Kasumi-1 (cell line): Measurements from ENCODE around the gene CST2.
"Not testable (repeated sequence)": the region's sequence is repeated elsewhere in the genome, so short reads cannot be mapped to it uniquely, and the experiment has no call there.

Source experiments
- DNase-seq, 2 experiments: peaks; one replicate each; lab custom pipeline; 2025; lab: John Stamatoyannopoulos, UW

The CST2 gene

DNA sequence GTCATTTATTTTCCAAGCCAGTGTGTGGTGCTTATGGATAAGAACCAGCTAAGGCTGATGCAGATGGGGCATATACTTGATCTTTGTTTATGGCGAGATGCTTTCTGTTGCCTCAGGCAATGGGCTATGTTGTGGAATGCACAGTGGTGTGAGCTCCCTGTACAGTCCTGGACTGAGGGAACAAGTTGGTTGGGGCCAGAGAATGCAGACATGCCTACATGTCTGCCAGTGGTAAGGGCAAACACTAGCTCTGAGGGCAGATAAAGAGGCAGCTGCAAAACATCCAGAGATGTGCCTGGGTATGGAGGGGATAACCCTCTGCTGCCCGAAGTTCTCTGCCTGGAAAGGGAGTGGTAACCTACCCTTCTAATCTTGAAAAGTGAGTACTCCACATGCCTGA lies 16.2 kb downstream of the CST2 start:
- DNase-seq = not testable (repeated sequence)

DNA sequence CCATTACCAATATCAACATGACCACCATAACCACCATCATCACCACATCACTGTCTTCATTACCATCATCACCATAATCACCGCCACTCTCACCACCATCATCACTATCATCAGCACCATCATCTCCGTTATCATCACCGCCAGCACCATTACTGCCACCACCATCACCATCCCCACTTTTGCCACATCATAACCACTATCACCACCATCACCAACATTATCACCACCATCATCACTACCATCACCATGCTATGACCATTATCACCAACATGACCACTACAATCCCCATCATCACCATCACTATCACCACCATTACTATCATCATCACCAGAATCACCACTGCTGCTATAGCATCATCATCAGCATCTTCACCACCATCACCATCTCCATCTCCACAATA lies 25.7 kb downstream of the CST2 start:
- DNase-seq = no peak

GRCh38 chr20:23799216-23799847 lies 27.2 kb downstream of the CST2 start:
- DNase-seq = peak in 1 of 2 experiments; percentile 1

DNA sequence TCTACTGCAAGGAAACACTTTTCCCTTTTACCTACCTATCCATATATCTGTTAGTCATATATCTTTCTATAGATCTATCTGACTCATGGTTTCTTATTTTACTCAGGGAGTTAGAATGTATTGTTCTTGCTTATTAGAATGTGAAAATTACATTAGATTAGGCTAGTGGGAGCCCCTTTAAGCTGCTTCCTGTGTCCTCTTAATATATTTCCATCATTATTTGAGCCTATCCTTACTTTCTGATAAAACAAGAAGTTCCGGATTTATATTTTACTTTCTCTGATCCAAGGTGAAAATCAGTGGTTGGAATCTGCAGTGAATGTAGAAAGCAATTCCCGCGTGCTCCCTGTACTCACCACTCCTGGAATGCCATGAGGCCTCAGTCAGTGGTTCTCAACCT lies 31.0 kb downstream of the CST2 start:
- no peak for DNase-seq

- no peak for DNase-seq
These were observed 31.7 kb downstream of the CST2 start for GRCh38 chr20:23794841-23795240.

DNA sequence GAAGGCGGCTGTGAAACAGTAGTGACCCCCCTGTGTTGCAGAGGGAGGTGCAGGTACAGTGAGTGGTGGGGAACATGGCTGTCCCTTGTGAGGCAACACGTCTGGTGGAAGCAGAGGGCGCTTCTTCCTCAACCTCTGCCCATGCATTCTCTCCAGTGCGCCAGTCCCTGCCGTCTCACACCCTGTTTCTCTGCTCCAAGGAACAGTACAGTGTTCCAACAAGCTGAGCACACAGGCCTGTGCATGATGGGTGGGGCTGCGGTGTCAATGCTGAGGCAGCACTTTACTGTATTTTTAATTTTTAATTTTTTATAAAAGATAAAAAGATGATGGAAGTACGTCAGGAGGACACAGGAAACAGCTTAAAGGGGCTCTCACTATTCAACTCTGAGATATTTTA lies 32.5 kb downstream of the CST2 start:
- no peak for DNase-seq

GRCh38 chr20:23783447-23783846 lies 43.1 kb downstream of the CST2 start:
- DNase-seq = no peak

DNA sequence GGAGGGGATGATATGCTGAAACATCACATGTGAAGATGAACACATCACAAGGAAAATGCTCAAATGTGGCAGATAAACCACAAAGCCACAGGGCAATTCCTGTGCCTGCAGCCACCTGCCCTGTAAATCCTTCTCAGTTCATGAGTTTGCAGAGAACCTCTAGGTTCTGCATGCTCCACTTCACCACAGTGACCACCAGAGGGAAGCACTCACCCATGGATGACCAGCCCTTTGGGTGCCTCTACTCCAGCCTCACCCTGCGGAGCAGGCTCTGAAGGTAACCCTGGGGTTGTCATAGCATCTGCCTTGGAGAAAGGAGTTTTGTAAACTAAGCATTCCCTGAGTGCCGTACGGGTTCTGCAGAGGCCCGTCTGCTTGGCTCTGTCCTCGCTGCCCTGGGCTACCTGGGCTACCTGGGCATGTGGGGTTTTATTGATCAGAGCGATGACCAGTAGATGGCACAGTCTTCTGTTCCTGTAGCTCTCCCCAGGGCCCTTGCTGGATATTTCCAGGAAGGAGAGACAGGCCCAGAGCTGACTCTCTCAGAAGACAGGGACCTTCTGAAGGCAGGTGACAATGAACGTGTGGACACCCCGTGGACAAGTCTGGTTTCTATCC lies 44.1 kb downstream of the CST2 start:
- DNase-seq = peak; percentile 7 to 31

- not testable (repeated sequence) for DNase-seq
These were observed 47.9 kb downstream of the CST2 start for GRCh38 chr20:23778676-23779075.

DNA sequence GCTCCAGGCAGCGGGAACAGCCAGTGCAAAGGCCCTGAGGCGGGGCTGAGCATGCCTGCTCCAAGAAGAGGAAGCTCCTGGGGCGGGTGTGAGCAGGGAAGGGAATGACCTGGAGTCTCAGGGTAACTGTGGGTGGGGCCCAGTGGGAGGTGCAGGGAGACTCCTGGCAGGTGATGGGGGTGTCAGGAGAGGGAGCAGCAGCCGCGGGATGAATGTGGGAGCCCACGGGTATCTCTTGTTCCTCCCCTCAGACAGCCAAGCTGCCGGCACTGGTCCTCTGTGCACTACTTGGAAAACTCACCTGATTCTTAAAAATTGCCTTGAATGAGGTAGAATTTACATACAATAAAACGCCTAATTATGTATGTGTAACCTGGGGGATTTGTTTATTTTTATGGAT lies 49.1 kb downstream of the CST2 start:
- not testable (repeated sequence) for DNase-seq

DNA sequence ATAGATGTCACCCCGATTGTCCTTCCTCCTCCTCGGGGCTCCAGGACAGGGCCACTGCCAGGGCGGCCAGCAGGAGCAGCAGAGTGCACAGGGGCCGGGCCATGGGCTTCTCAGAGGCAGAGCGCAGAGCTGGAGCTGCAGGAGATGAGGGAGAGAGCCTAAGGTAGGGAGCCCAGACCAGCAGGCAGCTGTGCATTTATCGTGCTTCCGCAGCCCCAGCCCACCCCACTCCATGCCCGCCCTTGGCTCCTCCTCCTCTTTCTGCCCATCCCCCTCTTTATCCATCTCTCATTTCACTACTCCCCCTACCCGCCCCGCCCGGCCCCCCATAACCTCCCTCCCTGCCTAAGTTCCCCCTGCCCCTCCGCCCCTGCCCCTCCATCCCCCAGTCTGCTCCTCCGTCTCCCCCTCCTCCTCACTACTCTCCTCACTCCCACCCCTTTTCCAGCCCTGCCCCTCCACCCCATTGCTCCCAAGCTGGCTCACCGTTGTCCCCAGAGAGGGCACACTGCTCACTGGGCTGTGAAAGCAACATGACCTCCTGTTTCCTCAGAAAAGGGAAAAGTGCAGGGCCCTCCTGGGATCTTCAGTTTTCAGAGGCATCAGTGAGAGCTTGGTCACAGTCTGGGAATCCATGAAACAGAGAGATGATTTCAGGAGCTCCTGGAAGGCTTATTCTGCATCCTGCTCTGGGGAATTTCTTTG lies 50.3 kb downstream of the CST2 start:
- no peak for DNase-seq

- DNase-seq = no peak
These were observed 52.4 kb downstream of the CST2 start for GRCh38 chr20:23774081-23774480.
